Body of pancreas (tissue), 4 donors: ENCODE results near the gene OSBPL10. TPM values are rescaled to one million over a fixed set of nuclear protein-coding genes. Genes with fewer than 3 reads are reported as not detected.

Experiments used
- ATAC-seq: fragments of 150-250 bp; one replicate; pipeline ENCODE4 v1.9.1; 2016
- DNase-seq, 4 donors: peaks; one replicate each; pipeline ENCODE4 v3.0.0-alpha.2; 2019
- H3K27ac ChIP-seq, 4 donors: fragments of 200-600 bp; sonication (generic); 1 replicate in 3 of 4; 2 replicates in 1 of 4; pipeline versions ENCODE4 v1.5.1 to v1.6.1; 2016 to 2019; ENCODE audit warnings: mild to moderate bottlenecking in 1 of 4, mixed read lengths in 1 of 4, moderate library complexity in 1 of 4
- H3K27me3 ChIP-seq, 2 donors: fragments of 200-600 bp; sonication (generic); one replicate each; pipeline ENCODE4 v1.6.0; 2016; ENCODE audit warnings: mild to moderate bottlenecking in 1 of 2
- H3K36me3 ChIP-seq, 2 donors: fragments of 200-600 bp; sonication (generic); replicated peaks in 1 of 2; 2 replicates each; pipeline ENCODE4 v1.5.1; 2016; ENCODE audit warnings: low read depth in 2 of 2; ENCODE audit not compliant: insufficient read depth in 1 of 2
- H3K4me1 ChIP-seq: fragments of 200-600 bp; sonication (generic); one replicate; pipeline ENCODE4 v1.6.0; 2016
- H3K4me3 ChIP-seq, 2 donors: fragments of 200-600 bp; sonication (generic); 1 replicate in 1 of 2; 2 replicates in 1 of 2; pipeline ENCODE4 v1.5.1; 2016 to 2019
- H3K9me3 ChIP-seq, 3 donors: fragments of 200-600 bp; sonication (generic); 1 replicate in 2 of 3; 2 replicates in 1 of 3; pipeline ENCODE4 v1.5.1; 2016
- CTCF ChIP-seq, 7 experiments: fragments of 450-650 bp in 4 of 7; fragments of 200-600 bp in 3 of 7; sonication (generic) in 3 of 7; IDR thresholded peaks; one replicate each; pipeline ENCODE4 v1.5.1; 2016 to 2019; ENCODE audit warnings: antibody characterized with exemption in 7 of 7
- POLR2A ChIP-seq, 3 donors: fragments of 450-650 bp; IDR thresholded peaks; one replicate each; pipeline ENCODE4 v1.6.1; 2016; ENCODE audit warnings: antibody characterized with exemption in 3 of 3, mild to moderate bottlenecking in 2 of 3
- WGBS, 2 donors: methylation state at CpG; one replicate each; pipeline ENCODE4 v1.1.5; 2017; 5-methylcytosine and 5-hydroxymethylcytosine counted together
- intact Hi-C: fragments of 100-400 bp; cut with DNase I; formaldehyde crosslinking; loops from one replicate; pipeline ENCODE4 v1.15.1; 2023
- total RNA-seq, 2 donors: library from RNA; depleted of rRNA; stranded (reverse); fragments of >200 nt; gene quantifications; one replicate each; pipeline ENCODE4 v1.1.0, GENCODE V29; 2016

OSBPL10 gene
- total RNA-seq, 2 donors from 2014 or later = 3.4 to 27.0 TPM

- ATAC-seq = no peak
Measured at GRCh38 chr3:31926543-31926942, 54.5 kb downstream of the OSBPL10 start.

GRCh38 chr3:31925271-31925630, 55.8 kb downstream of the OSBPL10 start:
- H3K36me3 ChIP-seq = no peaks in the 10 kb centered on the region
- no peaks in the 10 kb centered on the region for H3K27me3 ChIP-seq
- H3K9me3 ChIP-seq = peaks cover 0 to 4% (median 0%) of the 10 kb centered on the region in 3 donors
- H3K4me1 ChIP-seq = no peaks in the 10 kb centered on the region
- no peak for TF ChIP-seq CTCF (IDR thresholded peaks at IDR 0.05)
- no peak for TF ChIP-seq POLR2A (IDR thresholded peaks at IDR 0.05)
- H3K27ac ChIP-seq = no peak overlapping the region
- intact Hi-C loops = no loop called here
- H3K4me3 ChIP-seq = no peak overlapping the region
- DNase-seq = no peak
- no peak for ATAC-seq
- 64 to 70% methylated on average over 5 of the region's 5 CpGs for WGBS, 2 donors

More at GRCh38 chr3:31926543-31926942, 54.5 kb downstream of the OSBPL10 start:
- no peak for DNase-seq
- no peak for TF ChIP-seq CTCF (IDR thresholded peaks at IDR 0.05)
- TF ChIP-seq POLR2A (IDR thresholded peaks at IDR 0.05) = no peak
- Histone ChIP-seq H3K36me3 (no peaks in the 10 kb centered on the region), H3K4me3 (no peak overlapping the region), H3K9me3 (no peaks in the 10 kb centered on the region), H3K27ac (no peak overlapping the region), H3K4me1 (no peaks in the 10 kb centered on the region), H3K27me3 (no peaks in the 10 kb centered on the region)
- 87 to 98% methylated on average over 4 of the region's 4 CpGs for WGBS, 2 donors
- intact Hi-C loops = no loop called here

- no peak for DNase-seq
- Histone ChIP-seq H3K27ac (no peak overlapping the region), H3K4me1 (no peaks in the 10 kb centered on the region), H3K9me3 (peaks cover 0 to 6% (median 0%) of the 10 kb centered on the region in 3 donors), H3K36me3 (no peaks in the 10 kb centered on the region), H3K4me3 (no peak overlapping the region), H3K27me3 (no peaks in the 10 kb centered on the region)
- no peak for ATAC-seq
- intact Hi-C loops = no loop called here
- WGBS, 2 donors = 69 to 93% methylated on average over 2 of the region's 2 CpGs
- TF ChIP-seq CTCF (IDR thresholded peaks at IDR 0.05) (no peak), POLR2A (IDR thresholded peaks at IDR 0.05) (no peak)
Measured at GRCh38 chr3:31924610-31925270, 56.3 kb downstream of the OSBPL10 start.

GRCh38 chr3:31922962-31923361, 58.1 kb downstream of the OSBPL10 start:
- no peak overlapping the region for H3K4me3 ChIP-seq
- H3K36me3 ChIP-seq = no peaks in the 10 kb centered on the region
- H3K27me3 ChIP-seq = no peaks in the 10 kb centered on the region
- intact Hi-C loops = no loop called here
- DNase-seq (no peak), ATAC-seq (no peak)
- no peak overlapping the region for H3K27ac ChIP-seq
- TF ChIP-seq POLR2A (IDR thresholded peaks at IDR 0.05) = no peak
- peaks cover 0 to 6% (median 0%) of the 10 kb centered on the region in 3 donors for H3K9me3 ChIP-seq
- no peaks in the 10 kb centered on the region for H3K4me1 ChIP-seq
- WGBS, 2 donors = 21 to 26% methylated on average over 1 of the region's 1 CpG

- no peaks in the 10 kb centered on the region for H3K27me3 ChIP-seq
- peaks cover 4% of the 10 kb centered on the region for H3K4me1 ChIP-seq
- DNase-seq (no peak), ATAC-seq (no peak)
- no peak overlapping the region for H3K27ac ChIP-seq
- TF ChIP-seq CTCF (IDR thresholded peaks at IDR 0.05) (no peak), POLR2A (IDR thresholded peaks at IDR 0.05) (no peak)
- H3K4me3 ChIP-seq = no peak overlapping the region
- H3K9me3 ChIP-seq = peaks cover 0 to 6% (median 0%) of the 10 kb centered on the region in 3 donors
- intact Hi-C loops = no loop called here
- H3K36me3 ChIP-seq = no peaks in the 10 kb centered on the region
- 87 to 95% methylated on average over 4 of the region's 4 CpGs for WGBS, 2 donors
Measured at GRCh38 chr3:31921837-31922236, 59.2 kb downstream of the OSBPL10 start.
